Subcutaneous adipose tissue (tissue), 4 donors: ENCODE measurements around the gene CPSF3. TPM values are rescaled to one million over a fixed set of nuclear protein-coding genes. Genes with fewer than 3 reads are reported as not detected.

Experiments used
- total RNA-seq, 4 donors: library from RNA; depleted of rRNA; stranded (reverse); fragments of >200 nt; gene quantifications; one replicate each; pipeline ENCODE4 v1.1.0, GENCODE V29; 2016
- TF ChIP-seq, protein P1 (sequence below): fragments of 450-650 bp; IDR thresholded peaks from one replicate; pipeline ENCODE4 v1.5.1; 2016; ENCODE audit warnings: low read depth, mild to moderate bottlenecking, control low read depth, antibody characterized with exemption, moderate library complexity

The CPSF3 gene
- total RNA-seq, 4 donors from 2014 or later, result 19.2 to 30.3 (median 21.2) TPM

DNA sequence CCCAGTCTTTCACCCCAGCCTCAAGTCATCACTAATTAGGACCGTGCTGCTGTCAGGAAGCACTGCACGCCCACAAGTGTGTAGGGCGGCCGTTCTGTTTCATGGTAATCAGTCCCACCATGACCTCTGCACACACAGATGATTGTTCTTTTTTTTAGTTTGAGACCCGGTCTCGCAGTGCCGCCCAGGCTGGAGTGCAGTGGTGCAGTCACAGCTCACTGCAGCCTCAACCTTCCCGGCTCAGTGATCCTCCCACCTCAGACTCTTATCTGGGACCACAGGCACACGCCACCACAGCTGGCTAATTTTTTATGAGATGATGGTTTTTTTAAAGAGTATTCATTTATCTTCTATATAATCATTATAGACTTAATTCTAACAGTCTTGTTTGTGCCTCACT, 49.1 kb downstream of the CPSF3 start:
- TF ChIP-seq, protein P1, sequence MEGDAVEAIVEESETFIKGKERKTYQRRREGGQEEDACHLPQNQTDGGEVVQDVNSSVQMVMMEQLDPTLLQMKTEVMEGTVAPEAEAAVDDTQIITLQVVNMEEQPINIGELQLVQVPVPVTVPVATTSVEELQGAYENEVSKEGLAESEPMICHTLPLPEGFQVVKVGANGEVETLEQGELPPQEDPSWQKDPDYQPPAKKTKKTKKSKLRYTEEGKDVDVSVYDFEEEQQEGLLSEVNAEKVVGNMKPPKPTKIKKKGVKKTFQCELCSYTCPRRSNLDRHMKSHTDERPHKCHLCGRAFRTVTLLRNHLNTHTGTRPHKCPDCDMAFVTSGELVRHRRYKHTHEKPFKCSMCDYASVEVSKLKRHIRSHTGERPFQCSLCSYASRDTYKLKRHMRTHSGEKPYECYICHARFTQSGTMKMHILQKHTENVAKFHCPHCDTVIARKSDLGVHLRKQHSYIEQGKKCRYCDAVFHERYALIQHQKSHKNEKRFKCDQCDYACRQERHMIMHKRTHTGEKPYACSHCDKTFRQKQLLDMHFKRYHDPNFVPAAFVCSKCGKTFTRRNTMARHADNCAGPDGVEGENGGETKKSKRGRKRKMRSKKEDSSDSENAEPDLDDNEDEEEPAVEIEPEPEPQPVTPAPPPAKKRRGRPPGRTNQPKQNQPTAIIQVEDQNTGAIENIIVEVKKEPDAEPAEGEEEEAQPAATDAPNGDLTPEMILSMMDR, result no peak

DNA sequence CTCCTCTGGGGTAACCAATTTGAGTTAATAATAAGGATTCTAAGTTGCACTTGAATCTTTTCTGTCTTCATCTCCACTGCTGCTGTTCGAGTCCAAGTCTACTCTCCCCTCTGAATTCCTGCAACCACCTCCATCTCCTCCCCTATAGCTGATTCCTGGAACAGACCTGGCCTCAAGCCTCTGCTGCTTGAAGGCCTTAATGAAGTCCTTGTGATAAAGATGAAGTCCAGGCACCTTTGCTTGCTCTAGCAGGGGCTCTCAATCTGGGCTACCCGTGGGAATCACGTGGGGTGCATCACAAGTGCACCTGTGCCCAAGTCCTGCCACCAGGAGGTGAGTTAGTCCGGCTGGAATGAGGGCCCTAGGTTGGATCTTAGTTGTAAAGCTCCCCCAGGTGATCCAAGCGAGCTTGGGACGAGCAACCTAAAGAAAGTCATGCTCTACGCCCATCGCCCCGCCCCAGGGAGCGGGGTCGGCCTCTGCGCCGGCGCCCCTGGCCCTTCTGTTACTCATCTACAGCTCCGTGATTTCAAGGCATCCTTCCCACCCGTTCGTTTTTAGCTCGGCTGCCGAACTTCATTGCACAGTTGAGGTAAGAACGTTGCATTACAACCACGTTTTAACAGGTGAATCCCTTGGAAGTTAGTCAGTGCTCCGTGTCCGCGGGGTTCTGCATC, 50.0 kb downstream of the CPSF3 start:
- TF ChIP-seq, protein P1, result no peak

DNA sequence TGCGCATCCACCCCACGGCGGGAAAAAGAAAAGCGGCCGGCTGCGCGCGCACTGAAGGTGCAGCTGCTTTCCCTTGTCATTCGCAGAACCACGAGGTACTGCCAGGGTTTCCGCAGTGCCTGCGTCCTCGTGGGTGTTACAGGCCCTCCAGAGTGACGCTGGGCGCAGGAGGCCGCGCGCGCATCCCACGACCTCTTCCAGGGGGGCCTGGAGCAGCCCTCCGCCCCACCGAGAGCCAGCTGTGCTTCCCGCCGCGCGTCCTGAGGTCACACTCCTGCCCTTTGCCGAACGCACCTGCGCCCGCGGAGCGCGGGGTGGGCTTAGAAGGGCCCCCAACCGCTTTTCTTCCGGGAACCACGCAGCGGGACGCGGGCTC, 50.5 kb downstream of the CPSF3 start:
- TF ChIP-seq, protein P1, result no peak

DNA sequence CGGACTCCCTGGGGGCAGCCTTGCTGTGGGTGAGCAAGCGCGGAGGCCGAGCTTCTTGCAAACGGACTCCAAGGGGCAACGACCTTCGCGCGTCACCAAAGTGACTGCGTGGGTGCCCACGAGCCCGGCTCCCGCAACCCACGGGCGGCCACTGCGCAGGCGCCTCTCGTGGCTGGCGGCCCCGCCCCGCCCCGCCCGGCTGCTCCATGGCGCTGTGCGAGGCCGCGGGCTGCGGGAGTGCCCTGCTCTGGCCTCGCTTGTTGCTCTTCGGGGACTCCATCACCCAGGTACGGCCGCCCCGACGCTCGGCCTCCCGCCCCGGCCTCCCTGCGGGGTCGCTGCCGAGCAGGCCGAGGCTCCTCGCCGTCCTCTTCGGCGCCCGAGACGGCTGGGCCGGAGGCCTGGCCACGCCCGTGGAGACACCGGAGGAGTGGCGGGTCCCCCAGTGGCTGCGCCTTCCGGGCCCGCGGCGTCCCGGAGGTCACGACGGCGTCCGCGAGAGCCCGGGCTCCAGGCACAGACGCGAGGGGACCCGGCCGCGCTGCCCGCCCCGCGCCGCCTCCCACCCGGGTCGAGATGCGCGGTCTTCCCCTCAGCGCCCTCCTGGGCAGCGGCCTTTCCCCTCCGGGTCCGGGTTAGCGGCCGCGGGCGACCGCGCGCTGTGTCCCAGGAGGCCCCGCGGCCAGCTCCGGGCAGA, 51.1 kb downstream of the CPSF3 start, which contains the start of gene IAH1:
TSS of gene IAH1 (plus strand) at position 191 of the 697 bp plus-strand sequence. CDS start at position 207, 16 bp downstream.
- TF ChIP-seq, protein P1, result no peak

DNA sequence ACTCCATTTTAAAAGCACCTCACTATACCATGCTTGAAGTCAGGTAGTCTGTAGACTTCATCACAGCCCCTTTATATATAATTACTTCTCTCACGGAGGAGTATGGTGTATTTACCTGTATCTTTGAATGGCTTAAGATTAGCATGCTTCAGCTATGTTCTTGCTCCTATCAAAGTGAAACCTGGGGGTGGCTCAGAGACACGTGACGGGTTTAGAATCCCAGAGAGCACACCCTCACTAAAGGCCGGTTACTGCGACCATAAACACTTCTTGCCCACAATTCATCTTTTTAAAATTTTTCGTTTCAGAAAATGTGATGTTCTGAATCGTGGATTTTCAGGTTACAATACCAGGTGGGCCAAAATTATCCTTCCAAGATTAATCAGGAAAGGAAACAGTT, 54.5 kb downstream of the CPSF3 start:
- TF ChIP-seq, protein P1, result no peak

DNA sequence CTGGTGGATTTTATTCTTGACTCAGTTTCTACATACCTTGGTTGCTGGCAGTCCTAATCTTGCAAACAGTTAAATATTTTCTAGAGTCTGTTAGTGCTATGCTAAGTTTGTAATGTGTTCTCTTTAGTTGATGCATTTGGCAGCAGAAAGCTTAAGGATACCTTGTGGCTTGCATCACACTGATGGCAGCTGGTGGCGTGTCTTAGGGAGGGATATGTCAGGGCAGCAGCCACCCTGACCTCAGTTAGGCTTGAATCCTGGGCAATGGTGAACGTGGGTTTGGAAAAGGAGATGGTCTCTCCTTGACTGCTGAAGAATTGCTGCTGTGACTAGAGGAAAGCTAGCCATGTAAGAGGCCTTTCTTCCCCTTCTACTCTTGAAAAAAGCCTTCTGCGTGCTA, 55.1 kb downstream of the CPSF3 start:
- TF ChIP-seq, protein P1, result no peak

DNA sequence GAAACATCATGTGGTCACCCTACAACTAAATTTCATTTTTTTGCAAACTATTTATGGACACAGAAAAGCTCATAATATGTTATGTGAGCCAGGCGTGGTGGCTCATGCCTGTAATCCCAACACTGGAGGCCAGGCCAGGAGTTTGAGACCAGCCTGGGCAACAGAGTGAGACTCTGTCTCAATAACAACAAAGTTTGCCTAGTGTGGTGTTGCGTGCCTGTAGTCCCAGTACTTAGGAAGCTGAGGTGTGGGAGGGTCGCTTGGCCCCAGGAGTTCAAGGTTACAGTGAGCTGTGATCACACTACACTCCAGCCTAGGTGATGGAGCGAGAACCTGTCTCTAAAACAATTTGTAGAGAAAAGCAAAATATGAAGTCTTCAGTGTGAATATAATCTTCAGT, 56.7 kb downstream of the CPSF3 start:
- TF ChIP-seq, protein P1, result no peak
